ENCODE measurements around the gene ZC3HAV1. TPM values are rescaled to one million over a fixed set of nuclear protein-coding genes. Genes with fewer than 3 reads are reported as not detected.
A peak's percentile ranks its signal among the peaks of the same experiment; 100 is the strongest.

ZC3HAV1 gene
- total and polyA plus RNA-seq, 9 of the 15 experiments (the other 6 are each of a cell fraction or from before 2014, with no cell fraction given): 11.9 to 40.5 (median 23.9) TPM

DNA sequence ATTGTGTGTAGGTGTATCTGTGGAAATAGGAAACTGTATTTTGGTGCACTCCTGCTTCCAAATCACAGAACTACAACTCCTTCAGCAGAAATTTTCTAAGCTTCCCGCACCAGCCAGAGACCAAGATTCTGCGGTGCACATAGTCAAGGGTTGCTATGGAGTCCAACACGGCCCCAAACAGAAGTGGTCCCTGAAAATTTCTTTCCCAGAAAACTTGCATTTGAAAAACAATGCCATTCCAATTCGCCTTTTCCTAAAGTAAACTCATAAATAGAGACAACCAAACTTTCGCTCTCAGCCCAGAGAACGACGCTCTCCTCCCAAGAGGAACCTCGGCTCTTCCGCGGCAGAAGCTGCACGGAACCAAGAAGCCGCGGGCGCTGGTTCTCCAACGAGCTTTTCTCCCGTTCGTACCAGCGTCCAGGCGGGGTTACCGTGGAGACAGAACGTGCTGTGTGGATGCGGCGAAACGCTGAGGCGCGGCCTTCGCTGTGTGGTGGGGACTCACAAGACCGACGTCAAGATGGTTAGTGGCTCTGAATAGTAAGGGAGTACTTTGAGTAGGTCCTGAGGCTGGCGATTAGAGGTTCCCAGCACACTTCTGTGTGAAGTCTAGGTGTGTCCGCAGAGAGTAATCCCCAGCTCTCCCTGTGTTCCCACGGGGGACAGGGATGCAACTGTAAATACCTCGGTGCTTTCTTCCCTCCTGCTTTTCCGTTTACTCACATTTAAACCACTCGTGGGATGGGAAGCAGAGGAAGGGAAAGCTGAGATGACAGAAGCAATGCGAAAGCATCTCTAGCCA, 24.0 kb upstream of the ZC3HAV1 start (continued):
- TF ChIP-seq ADNP (tag; IDR thresholded peaks at IDR 0.05) (no peak), FOSL1 (tag; conservative IDR thresholded peaks at IDR 0.05) (peak; percentile 65), RBM25 (IDR thresholded peaks at IDR 0.05; ENCODE audit: low read depth, low read length, severe bottlenecking) (no peak), RBM15 (IDR thresholded peaks at IDR 0.05; ENCODE audit: insufficient read depth, low read length) (no peak), NFYB (IDR thresholded peaks at IDR 0.05; ENCODE audit: extremely low read depth, insufficient read length) (no peak), NFE2L1 (tag; IDR thresholded peaks at IDR 0.05; ENCODE audit: borderline replicate concordance, low read depth) (no peak), ESRRB (CRISPR knock-in tag; IDR thresholded peaks at IDR 0.05; ENCODE audit: borderline replicate concordance) (no peak), NR2C1 (IDR thresholded peaks at IDR 0.05) (peak; percentile 76), NR2C1 (tag; IDR thresholded peaks at IDR 0.05) (peak; percentile 81), ZNF79 (CRISPR knock-in tag; IDR thresholded peaks at IDR 0.05; ENCODE audit: low read depth) (no peak), CBFA2T2 (conservative IDR thresholded peaks at IDR 0.05) (no peak), POLR2B (IDR thresholded peaks at IDR 0.05; ENCODE audit: low read depth, partially characterized antibody) (peak; percentile 63), PHB (CRISPR knock-in tag; IDR thresholded peaks at IDR 0.05) (no peak), FOXA1 (IDR thresholded peaks at IDR 0.05; ENCODE audit: borderline replicate concordance) (no peak), XRCC4 (IDR thresholded peaks at IDR 0.05; ENCODE audit: extremely low read depth, insufficient read depth, insufficient read length) (no peak), CBX8 (IDR thresholded peaks at IDR 0.05; ENCODE audit: borderline replicate concordance, extremely low read depth, low read depth, low read length, poor library complexity, severe bottlenecking) (no peak), HDAC1 (IDR thresholded peaks at IDR 0.05) (peak; percentile 76 to 98; a peak in 3 of 4 replicates), ZC3H8 (IDR thresholded peaks at IDR 0.05) (peak; percentile 65; the same call in 1 of the 2 replicates), ZNF3 (CRISPR knock-in tag; IDR thresholded peaks at IDR 0.05) (no peak), TAF7 (tag; IDR thresholded peaks at IDR 0.05) (peak; percentile 88), TSC22D4 (tag; IDR thresholded peaks at IDR 0.05) (no peak), TAF9B (IDR thresholded peaks at IDR 0.05; ENCODE audit: partially characterized antibody) (peak; percentile 95), XRCC5 (IDR thresholded peaks at IDR 0.05; ENCODE audit: low read depth, low read length) (peak; percentile 100), ZNF699 (CRISPR knock-in tag; IDR thresholded peaks at IDR 0.05; ENCODE audit: insufficient replicate concordance) (no peak)
- TF ChIP-seq, protein P1, sequence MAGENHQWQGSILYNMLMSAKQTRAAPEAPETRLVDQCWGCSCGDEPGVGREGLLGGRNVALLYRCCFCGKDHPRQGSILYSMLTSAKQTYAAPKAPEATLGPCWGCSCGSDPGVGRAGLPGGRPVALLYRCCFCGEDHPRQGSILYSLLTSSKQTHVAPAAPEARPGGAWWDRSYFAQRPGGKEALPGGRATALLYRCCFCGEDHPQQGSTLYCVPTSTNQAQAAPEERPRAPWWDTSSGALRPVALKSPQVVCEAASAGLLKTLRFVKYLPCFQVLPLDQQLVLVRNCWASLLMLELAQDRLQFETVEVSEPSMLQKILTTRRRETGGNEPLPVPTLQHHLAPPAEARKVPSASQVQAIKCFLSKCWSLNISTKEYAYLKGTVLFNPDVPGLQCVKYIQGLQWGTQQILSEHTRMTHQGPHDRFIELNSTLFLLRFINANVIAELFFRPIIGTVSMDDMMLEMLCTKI (IDR thresholded peaks at IDR 0.05; ENCODE audit: partially characterized antibody): no peak
- TF ChIP-seq, protein P2, sequence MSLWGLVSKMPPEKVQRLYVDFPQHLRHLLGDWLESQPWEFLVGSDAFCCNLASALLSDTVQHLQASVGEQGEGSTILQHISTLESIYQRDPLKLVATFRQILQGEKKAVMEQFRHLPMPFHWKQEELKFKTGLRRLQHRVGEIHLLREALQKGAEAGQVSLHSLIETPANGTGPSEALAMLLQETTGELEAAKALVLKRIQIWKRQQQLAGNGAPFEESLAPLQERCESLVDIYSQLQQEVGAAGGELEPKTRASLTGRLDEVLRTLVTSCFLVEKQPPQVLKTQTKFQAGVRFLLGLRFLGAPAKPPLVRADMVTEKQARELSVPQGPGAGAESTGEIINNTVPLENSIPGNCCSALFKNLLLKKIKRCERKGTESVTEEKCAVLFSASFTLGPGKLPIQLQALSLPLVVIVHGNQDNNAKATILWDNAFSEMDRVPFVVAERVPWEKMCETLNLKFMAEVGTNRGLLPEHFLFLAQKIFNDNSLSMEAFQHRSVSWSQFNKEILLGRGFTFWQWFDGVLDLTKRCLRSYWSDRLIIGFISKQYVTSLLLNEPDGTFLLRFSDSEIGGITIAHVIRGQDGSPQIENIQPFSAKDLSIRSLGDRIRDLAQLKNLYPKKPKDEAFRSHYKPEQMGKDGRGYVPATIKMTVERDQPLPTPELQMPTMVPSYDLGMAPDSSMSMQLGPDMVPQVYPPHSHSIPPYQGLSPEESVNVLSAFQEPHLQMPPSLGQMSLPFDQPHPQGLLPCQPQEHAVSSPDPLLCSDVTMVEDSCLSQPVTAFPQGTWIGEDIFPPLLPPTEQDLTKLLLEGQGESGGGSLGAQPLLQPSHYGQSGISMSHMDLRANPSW (CRISPR knock-in tag; IDR thresholded peaks at IDR 0.05): no peak

Data from K562 (cell line).